ENCODE results near the gene TIMP2. TPM values are rescaled to one million over a fixed set of nuclear protein-coding genes. Genes with fewer than 3 reads are reported as not detected.

The TIMP2 gene
- total RNA-seq, 1 experiment from 2014 or later, result 62.4 TPM

DNA sequence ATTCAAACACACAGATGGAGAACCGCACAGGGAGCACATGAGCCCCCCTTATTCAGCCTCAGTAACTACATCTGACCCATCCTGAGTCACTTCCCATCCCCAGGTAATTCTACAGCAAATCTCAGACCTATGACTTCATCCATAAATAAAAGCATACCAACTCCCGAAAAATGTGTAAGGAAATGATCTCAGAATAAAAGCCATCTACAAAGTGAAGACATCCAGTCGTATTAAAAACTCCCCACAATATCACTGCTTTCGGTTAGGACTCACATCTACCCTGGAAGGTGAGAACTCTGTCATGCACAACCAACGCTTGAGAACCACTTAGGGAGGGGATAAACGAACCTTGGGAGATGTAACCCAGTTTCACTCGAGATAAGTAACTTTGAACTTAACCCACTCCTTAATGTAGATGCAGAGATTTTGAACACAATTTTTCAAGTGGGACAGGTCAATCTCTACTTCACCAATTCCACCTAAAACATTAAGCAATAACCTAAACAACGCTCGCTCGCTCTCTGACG, 85.9 kb downstream of the TIMP2 start:
- CTCF ChIA-PET, result no interaction called here
- no peak for ATAC-seq
- Histone ChIP-seq H3K27ac (ENCODE audit: low read length) (peak overlapping the region; percentile 83), H3K4me3 (ENCODE audit: low read depth in 2 of 2, low read length in 2 of 2) (peak overlapping the region; percentile 88 to 94), H3K36me3 (ENCODE audit: control insufficient read depth, insufficient read depth, low read length) (peaks cover 36% of the 10 kb centered on the region; the same call in 1 of the 2 replicates), H3K4me1 (ENCODE audit: control insufficient read depth, insufficient read depth, low read length) (peaks cover 24% of the 10 kb centered on the region), H3K9me3 (ENCODE audit: control insufficient read depth, insufficient read depth, low read depth, low read length) (no peaks in the 10 kb centered on the region), H3K27me3 (ENCODE audit: control insufficient read depth, insufficient read depth, low read length) (no peaks in the 10 kb centered on the region)
- DNase-seq (ENCODE audit: low read depth, low spot score), result no peak
- TF ChIP-seq POLR2AphosphoS5 (IDR thresholded peaks at IDR 0.05; ENCODE audit: low read depth, low read length), result no peak
- TF ChIP-seq CTCF (IDR thresholded peaks at IDR 0.05), result no peak
- no peak for TF ChIP-seq SIN3A (IDR thresholded peaks at IDR 0.05; ENCODE audit: borderline replicate concordance, insufficient read depth, low read depth, low read length)
- TF ChIP-seq REST (IDR thresholded peaks at IDR 0.05; ENCODE audit: insufficient read depth in 1 of 2, low read depth in 2 of 2, low read length in 1 of 2), result no peak
- no peak for TF ChIP-seq TCF7L2 (IDR thresholded peaks at IDR 0.05; ENCODE audit: low read depth, low read length)
- BruUV-seq (replicated peaks), result TSS peak; percentile 63
- intact Hi-C loops (cut with micrococcal nuclease; ENCODE audit: unreplicated experiment), result no loop called here
- in situ Hi-C loops (cut with HindIII; ENCODE audit: low pct_unique_long_range_greater_than_20kb, low sequenced_read_pairs), result loop anchor here (25.0 kb wide), 1 partner anchor 352 kb away; no protein-coding TSS in a partner anchor
- POLR2A ChIA-PET, result no interaction called here

- H3K9me3 ChIP-seq (ENCODE audit: control insufficient read depth, insufficient read depth, low read depth, low read length), result no peaks in the 10 kb centered on the region
- intact Hi-C loops (cut with micrococcal nuclease; ENCODE audit: unreplicated experiment) (no loop called here), in situ Hi-C loops (cut with HindIII; ENCODE audit: low pct_unique_long_range_greater_than_20kb, low sequenced_read_pairs) (loop anchor here (25.0 kb wide), 1 partner anchor 351 kb away; no protein-coding TSS in a partner anchor)
- peak overlapping the region; percentile 88 to 94 for H3K4me3 ChIP-seq (ENCODE audit: low read depth in 2 of 2, low read length in 2 of 2)
- POLR2A ChIA-PET, result no interaction called here
- no peak for ATAC-seq
- TF ChIP-seq TCF7L2 (IDR thresholded peaks at IDR 0.05; ENCODE audit: low read depth, low read length), result no peak
- TF ChIP-seq REST (IDR thresholded peaks at IDR 0.05; ENCODE audit: insufficient read depth in 1 of 2, low read depth in 2 of 2, low read length in 1 of 2), result no peak
- TF ChIP-seq SIN3A (IDR thresholded peaks at IDR 0.05; ENCODE audit: borderline replicate concordance, insufficient read depth, low read depth, low read length), result no peak
- TF ChIP-seq POLR2AphosphoS5 (IDR thresholded peaks at IDR 0.05; ENCODE audit: low read depth, low read length), result no peak
- no peak for TF ChIP-seq CTCF (IDR thresholded peaks at IDR 0.05)
- CTCF ChIA-PET, result interaction anchor here (0.6 kb wide), 1 partner anchor 27 kb away, joined by 4 read pairs; no protein-coding TSS in a partner anchor
- no peaks in the 10 kb centered on the region for H3K27me3 ChIP-seq (ENCODE audit: control insufficient read depth, insufficient read depth, low read length)
- H3K4me1 ChIP-seq (ENCODE audit: control insufficient read depth, insufficient read depth, low read length), result peaks cover 24% of the 10 kb centered on the region
- DNase-seq (ENCODE audit: low read depth, low spot score), result no peak
- peaks cover 36% of the 10 kb centered on the region for H3K36me3 ChIP-seq (ENCODE audit: control insufficient read depth, insufficient read depth, low read length)
- BruUV-seq (replicated peaks), result no TSS peak
- peak overlapping the region; percentile 83 for H3K27ac ChIP-seq (ENCODE audit: low read length)
Measured at GRCh38 chr17:78838574-78839005, 86.6 kb downstream of the TIMP2 start.
